Panc1 (cell line): ENCODE results near the gene NUTM1. TPM values are rescaled to one million over a fixed set of nuclear protein-coding genes. Genes with fewer than 3 reads are reported as not detected.

Experiments
- ATAC-seq: fragments of 200-7000 bp; cut with Tn5 transposase; 2 replicates; pipeline ENCODE4 v1.9.1; 2020; ENCODE audit warnings: mild to moderate bottlenecking, moderate library complexity
- BruUV-seq: library from RNA; stranded (reverse); fragments of 400-500 nt; replicated peaks from 2 replicates; lab custom pipeline; 2021; lab: Mats Ljungman, UMichigan
- CTCF ChIA-PET: fragments of 300-600 bp; sonication (Branson Sonifier 250); formaldehyde crosslinking; loops from one replicate; lab custom pipeline; 2022; ENCODE audit warnings: antibody characterized with exemption; lab: Charles Lee
- POLR2A ChIA-PET: fragments of 300-600 bp; sonication (Branson Sonifier 250); formaldehyde crosslinking; loops from one replicate; lab custom pipeline; 2022; ENCODE audit warnings: antibody characterized with exemption; lab: Charles Lee
- DNase-seq: peaks from one replicate; pipeline ENCODE4 v3.0.0-alpha.2; 2010; ENCODE audit warnings: low read depth, low spot score
- H3K27ac ChIP-seq: 2 replicates; pipeline ENCODE4 v1.5.1; 2011; ENCODE audit warnings: mild to moderate bottlenecking, low read length, inconsistent platforms
- H3K27me3 ChIP-seq: fragments of 200-500 bp; sonication (Bioruptor generic); 2 replicates; pipeline ENCODE4 v1.6.0; 2014; ENCODE audit warnings: low read length, inconsistent platforms; ENCODE audit not compliant: control insufficient read depth, insufficient read depth
- H3K36me3 ChIP-seq: fragments of 200-500 bp; sonication (Bioruptor generic); 2 replicates; pipeline ENCODE4 v1.5.1; 2014; ENCODE audit warnings: inconsistent platforms, mild to moderate bottlenecking, low read length, moderate library complexity; ENCODE audit not compliant: control insufficient read depth, insufficient read depth
- H3K4me1 ChIP-seq: 2 replicates; pipeline ENCODE4 v1.5.1; 2011; ENCODE audit warnings: inconsistent platforms, mild to moderate bottlenecking, low read length, moderate library complexity; ENCODE audit not compliant: control insufficient read depth, insufficient read depth
- H3K4me3 ChIP-seq, 2 experiments: 2 replicates each; pipeline ENCODE4 v1.5.1; 2011 to 2012; ENCODE audit warnings: low read depth in 2 of 2, low read length in 2 of 2, mild to moderate bottlenecking in 2 of 2, inconsistent platforms in 1 of 2, moderate library complexity in 1 of 2
- H3K9me3 ChIP-seq: fragments of 200-500 bp; sonication (Bioruptor generic); 2 replicates; pipeline ENCODE4 v1.5.1; 2014; ENCODE audit warnings: low read depth, mild to moderate bottlenecking, inconsistent platforms, low read length, moderate library complexity; ENCODE audit not compliant: control insufficient read depth, insufficient read depth
- POLR2AphosphoS5 ChIP-seq: IDR thresholded peaks from 2 replicates; pipeline ENCODE4 v1.6.1; 2012; ENCODE audit warnings: mild to moderate bottlenecking, low read depth, low read length, moderate library complexity
- REST ChIP-seq, 2 experiments: IDR thresholded peaks; 2 replicates each; pipeline ENCODE4 v1.6.1; 2011 to 2012; ENCODE audit warnings: low read depth in 2 of 2, control low read depth in 1 of 2, low read length in 1 of 2, mild to moderate bottlenecking in 1 of 2, moderate library complexity in 1 of 2; ENCODE audit not compliant: insufficient read depth in 1 of 2
- SIN3A ChIP-seq: IDR thresholded peaks from 2 replicates; pipeline ENCODE4 v1.6.1; 2012; ENCODE audit warnings: low read depth, mild to moderate bottlenecking, low read length, moderate library complexity, borderline replicate concordance; ENCODE audit not compliant: insufficient read depth
- TCF7L2 ChIP-seq: IDR thresholded peaks from 2 replicates; pipeline ENCODE4 v1.6.1; 2011; ENCODE audit warnings: mild to moderate bottlenecking, low read depth, low read length, inconsistent platforms
- in situ Hi-C: cut with HindIII; loops from 2 replicates; pipeline ENCODE4 v1.10.0; 2016; ENCODE audit warnings: low sequenced_read_pairs, low pct_unique_long_range_greater_than_20kb
- intact Hi-C: fragments of 100-400 bp; cut with micrococcal nuclease; formaldehyde crosslinking; loops from one replicate; pipeline ENCODE4 v1.10.0; 2022; ENCODE audit not compliant: unreplicated experiment
- total RNA-seq: library from RNA; stranded (reverse); gene quantifications from one replicate; pipeline ENCODE4 v1.2.1, GENCODE V29; 2021; ENCODE audit not compliant: unreplicated experiment
- TF ChIP-seq, protein P1 (sequence below): fragments of 450-650 bp; IDR thresholded peaks from 2 replicates; pipeline ENCODE4 v1.5.1; 2017; ENCODE audit warnings: mild to moderate bottlenecking

Gene NUTM1
- total RNA-seq, 1 experiment from 2014 or later: 0.05 TPM

DNA sequence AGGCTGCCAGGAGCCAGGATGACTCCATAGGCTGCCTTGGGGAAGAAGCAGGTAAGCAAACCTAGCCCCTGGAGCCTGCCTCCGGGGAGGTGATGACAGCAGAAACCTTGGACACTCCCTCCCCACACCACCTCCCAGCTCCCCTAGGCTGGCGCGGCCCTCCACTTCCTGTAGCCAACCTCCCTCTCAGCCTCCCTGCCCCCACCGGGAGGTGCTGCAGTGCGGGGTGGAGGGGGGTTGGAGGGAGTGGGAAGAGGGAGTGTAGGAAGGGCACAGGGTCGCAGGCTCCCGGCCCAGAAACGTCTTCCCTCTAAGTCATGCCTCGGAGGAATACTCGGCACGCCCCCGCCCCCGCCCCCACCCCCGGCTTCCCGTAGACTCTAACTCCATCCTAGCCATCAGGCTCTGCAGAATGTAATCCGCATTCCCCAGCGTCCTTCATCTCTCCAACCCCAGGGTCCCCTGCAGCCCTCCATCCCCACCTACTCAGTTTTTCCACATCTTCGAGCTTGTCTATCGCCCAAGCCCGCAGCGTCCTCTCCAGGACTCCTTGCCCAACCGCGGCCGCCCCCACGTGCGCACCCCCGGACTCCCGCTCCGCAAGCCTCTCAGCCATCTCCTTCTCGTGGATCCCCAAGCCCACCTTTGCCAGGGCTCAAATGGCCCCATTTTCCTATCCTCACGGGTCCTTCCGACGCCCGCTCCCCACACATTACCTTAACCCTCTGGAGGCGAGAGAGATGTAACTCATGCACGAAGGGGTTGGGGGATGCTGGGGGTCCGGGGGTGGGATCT lies 23.4 kb downstream of the NUTM1 start:
- peaks cover 5% of the 10 kb centered on the region; the same call in 1 of the 2 replicates for H3K36me3 ChIP-seq
- BruUV-seq: no TSS peak
- no peaks in the 10 kb centered on the region for H3K27me3 ChIP-seq
- TF ChIP-seq REST (IDR thresholded peaks at IDR 0.05; ENCODE audit: insufficient read depth in 1 of 2, low read depth in 2 of 2, low read length in 1 of 2): no peak
- TF ChIP-seq SIN3A: peak; percentile 45; the same call in 1 of the 2 replicates
- DNase-seq (no peak), ATAC-seq (peak; percentile 49)
- no peaks in the 10 kb centered on the region for H3K9me3 ChIP-seq
- POLR2A ChIA-PET: interaction anchor here (0.6 kb wide), 1 partner anchor 10 kb away, joined by 3 read pairs; no protein-coding TSS in a partner anchor
- peaks cover 10% of the 10 kb centered on the region; the same call in 1 of the 2 replicates for H3K4me1 ChIP-seq
- CTCF ChIA-PET: interaction anchor here (0.5 to 1.5 kb wide), 4 partner anchors 24 to 596 kb away, joined by 3 to 6 read pairs (median 3); partner anchors contain the start of genes NOP10, NUTM1 and SLC12A6
- H3K27ac ChIP-seq: peak overlapping the region; percentile 71
- H3K4me3 ChIP-seq: peak overlapping the region; percentile 77 to 90
- in situ Hi-C loops (no loop called here), intact Hi-C loops (no loop called here)

DNA sequence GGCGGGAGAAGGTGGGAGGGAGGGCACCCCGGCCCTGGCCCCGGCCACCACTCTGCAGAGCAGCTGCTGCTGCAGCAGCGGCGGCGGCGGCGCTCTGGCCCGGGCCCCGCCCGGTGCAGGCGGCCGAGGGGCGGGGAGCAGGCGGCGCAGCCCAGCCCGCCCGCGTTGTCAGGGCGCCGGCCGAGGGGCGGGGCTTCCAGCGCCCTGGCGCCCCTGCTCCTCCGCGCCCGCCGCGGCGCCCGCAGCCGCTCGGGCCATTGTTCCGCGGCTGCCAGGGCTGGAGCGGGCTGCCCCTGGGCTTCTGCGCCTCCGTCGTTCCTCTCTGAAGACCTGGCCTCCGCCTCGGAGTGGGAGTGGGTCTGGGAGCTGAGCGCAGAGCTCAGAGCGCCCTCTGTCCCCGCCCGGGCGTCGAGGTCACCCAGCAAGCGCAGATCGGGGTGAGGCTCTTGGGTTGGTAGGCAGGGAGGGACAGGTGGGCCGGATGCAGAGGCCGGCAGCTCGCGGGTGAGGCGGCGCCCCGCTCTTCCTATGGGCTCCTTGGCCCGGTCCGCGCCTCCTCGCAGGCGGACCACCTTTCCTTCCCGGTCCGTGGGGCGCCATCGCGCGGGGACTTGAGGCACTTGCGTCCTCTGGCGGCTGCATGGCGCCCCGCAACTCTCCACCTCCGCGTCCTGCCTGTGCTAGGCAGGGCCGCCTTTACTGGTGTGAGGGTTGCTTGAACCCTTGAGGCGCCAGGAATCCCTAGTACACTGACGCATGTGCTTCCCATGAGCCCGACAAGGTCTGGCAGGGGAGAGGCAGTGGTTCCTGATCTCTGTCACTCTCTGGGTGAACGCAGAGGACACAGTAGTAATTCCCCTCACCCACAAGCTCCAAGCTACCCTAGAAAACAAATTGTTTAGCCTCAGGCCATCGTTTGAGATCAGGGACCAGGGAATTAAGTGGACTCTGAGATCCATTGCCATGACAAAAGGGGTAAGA lies 24.3 kb downstream of the NUTM1 start, which contains the start of gene LPCAT4:
Gene LPCAT4 (minus strand): TSS at position 96 of the 981 bp plus-strand sequence. CDS start 96 bp downstream, outside the sequence.
- no peaks in the 10 kb centered on the region for H3K27me3 ChIP-seq
- TF ChIP-seq REST (IDR thresholded peaks at IDR 0.05; ENCODE audit: insufficient read depth in 1 of 2, low read depth in 2 of 2, low read length in 1 of 2) (no peak), SIN3A (0 out of 2 replicates have a peak, but pooled peaks have one; percentile 66), TCF7L2 (no peak), POLR2AphosphoS5 (peak; percentile 91)
- TF ChIP-seq, protein P1, sequence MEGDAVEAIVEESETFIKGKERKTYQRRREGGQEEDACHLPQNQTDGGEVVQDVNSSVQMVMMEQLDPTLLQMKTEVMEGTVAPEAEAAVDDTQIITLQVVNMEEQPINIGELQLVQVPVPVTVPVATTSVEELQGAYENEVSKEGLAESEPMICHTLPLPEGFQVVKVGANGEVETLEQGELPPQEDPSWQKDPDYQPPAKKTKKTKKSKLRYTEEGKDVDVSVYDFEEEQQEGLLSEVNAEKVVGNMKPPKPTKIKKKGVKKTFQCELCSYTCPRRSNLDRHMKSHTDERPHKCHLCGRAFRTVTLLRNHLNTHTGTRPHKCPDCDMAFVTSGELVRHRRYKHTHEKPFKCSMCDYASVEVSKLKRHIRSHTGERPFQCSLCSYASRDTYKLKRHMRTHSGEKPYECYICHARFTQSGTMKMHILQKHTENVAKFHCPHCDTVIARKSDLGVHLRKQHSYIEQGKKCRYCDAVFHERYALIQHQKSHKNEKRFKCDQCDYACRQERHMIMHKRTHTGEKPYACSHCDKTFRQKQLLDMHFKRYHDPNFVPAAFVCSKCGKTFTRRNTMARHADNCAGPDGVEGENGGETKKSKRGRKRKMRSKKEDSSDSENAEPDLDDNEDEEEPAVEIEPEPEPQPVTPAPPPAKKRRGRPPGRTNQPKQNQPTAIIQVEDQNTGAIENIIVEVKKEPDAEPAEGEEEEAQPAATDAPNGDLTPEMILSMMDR: peak; percentile 99
- peaks cover 10% of the 10 kb centered on the region; the same call in 1 of the 2 replicates for H3K4me1 ChIP-seq
- in situ Hi-C loops: no loop called here
- peak; percentile 53 for DNase-seq
- ATAC-seq: peak; percentile 96
- no peaks in the 10 kb centered on the region for H3K9me3 ChIP-seq
- CTCF ChIA-PET: interaction anchor here (0.5 to 1.5 kb wide), 6 partner anchors 9 to 157 kb away, joined by 3 to 6 read pairs (median 3); partner anchors contain the start of genes KATNBL1, NOP10, NUTM1 and SLC12A6
- POLR2A ChIA-PET: interaction anchor here (0.5 to 0.6 kb wide), 2 partner anchors 8 to 9 kb away, joined by 3 to 4 read pairs; no protein-coding TSS in a partner anchor
- peak within 1 kb of the TSS; percentile 96 for H3K27ac ChIP-seq
- H3K36me3 ChIP-seq: peaks cover 5% of the 10 kb centered on the region; the same call in 1 of the 2 replicates
- BruUV-seq: no TSS peak
- intact Hi-C loops: no loop called here
- peak within 1 kb of the TSS; percentile 77 to 90 for H3K4me3 ChIP-seq
